Measurements from ENCODE around the gene SBNO2. TPM values are rescaled to one million over a fixed set of nuclear protein-coding genes. Genes with fewer than 3 reads are reported as not detected.

SBNO2 gene
- total RNA-seq, 1 donor from 2014 or later, result 54.0 TPM

GRCh38 chr19:1082165-1082927, 91.7 kb downstream of the SBNO2 start:
- Histone ChIP-seq H3K4me1 (peaks cover 24% of the 10 kb centered on the region), H3K36me3 (peaks cover 0 to 4% of the 10 kb centered on the region in 2 donors), H3K27ac (peak overlapping the region; percentile 20), H3K4me3 (peak overlapping the region in 1 of 2 donors; percentile 20), H3K9me3 (no peaks in the 10 kb centered on the region), H3K27me3 (no peaks in the 10 kb centered on the region)
- TF ChIP-seq CTCF (IDR thresholded peaks at IDR 0.05), result no peak
- no peak for TF ChIP-seq POLR2A (IDR thresholded peaks at IDR 0.05)
- TF ChIP-seq POLR2AphosphoS5 (IDR thresholded peaks at IDR 0.05; ENCODE audit: insufficient read depth in 1 of 2, low read depth in 1 of 2), result no peak
- intact Hi-C loops (cut with DNase I), result no loop called here
- no peak for DNase-seq (ENCODE audit: extremely low spot score in 2 of 2)

GRCh38 chr19:1081301-1082164, 92.5 kb downstream of the SBNO2 start:
- Histone ChIP-seq H3K27me3 (no peaks in the 10 kb centered on the region), H3K4me3 (no peak overlapping the region), H3K9me3 (no peaks in the 10 kb centered on the region), H3K36me3 (peaks cover 0 to 4% of the 10 kb centered on the region in 2 donors), H3K27ac (no peak overlapping the region), H3K4me1 (peaks cover 27% of the 10 kb centered on the region)
- intact Hi-C loops (cut with DNase I), result no loop called here
- DNase-seq (ENCODE audit: extremely low spot score in 2 of 2), result no peak
- TF ChIP-seq CTCF (IDR thresholded peaks at IDR 0.05) (no peak), POLR2AphosphoS5 (IDR thresholded peaks at IDR 0.05; ENCODE audit: insufficient read depth in 1 of 2, low read depth in 1 of 2) (no peak), POLR2A (IDR thresholded peaks at IDR 0.05) (no peak)

DNA sequence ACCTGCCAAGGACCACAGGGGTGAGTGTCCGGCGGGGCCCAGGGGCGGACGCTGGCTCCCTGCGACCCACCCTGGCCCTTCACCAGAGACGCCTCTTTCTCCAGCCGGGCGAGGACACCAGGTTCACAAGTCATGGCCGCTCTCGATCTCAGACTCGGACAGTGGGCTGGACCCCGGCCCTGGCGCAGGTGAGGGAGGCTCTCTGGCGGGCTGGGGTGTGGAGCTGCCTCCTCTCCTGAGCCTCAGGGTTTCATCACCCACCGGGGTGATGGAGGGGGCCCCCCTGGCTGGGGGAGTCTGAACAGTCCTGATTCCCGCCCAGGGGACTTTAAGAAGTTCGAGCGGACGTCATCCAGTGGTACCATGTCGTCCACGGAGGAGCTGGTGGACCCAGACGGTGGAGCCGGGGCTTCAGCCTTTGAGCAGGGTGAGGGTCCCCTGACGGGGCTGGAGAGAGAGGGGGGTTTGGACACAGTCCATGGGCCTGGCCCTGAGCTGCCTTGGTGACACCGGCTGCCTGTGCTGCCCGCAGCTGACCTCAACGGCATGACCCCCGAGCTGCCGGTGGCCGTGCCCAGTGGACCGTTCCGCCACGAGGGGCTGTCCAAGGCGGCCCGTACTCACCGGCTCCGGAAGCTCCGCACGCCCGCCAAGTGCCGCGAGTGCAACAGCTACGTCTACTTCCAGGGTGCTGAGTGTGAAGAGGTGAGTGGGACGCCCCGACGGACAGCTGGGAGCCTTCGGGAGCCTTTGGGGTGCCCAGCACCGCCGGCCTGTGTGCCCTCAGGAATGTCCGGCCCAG, 93.5 kb downstream of the SBNO2 start:
- no peak for DNase-seq (ENCODE audit: extremely low spot score in 2 of 2)
- TF ChIP-seq POLR2AphosphoS5 (IDR thresholded peaks at IDR 0.05; ENCODE audit: insufficient read depth in 1 of 2, low read depth in 1 of 2), result no peak
- TF ChIP-seq POLR2A (IDR thresholded peaks at IDR 0.05), result no peak
- TF ChIP-seq CTCF (IDR thresholded peaks at IDR 0.05), result no peak
- H3K36me3 ChIP-seq, result peaks cover 0 to 4% of the 10 kb centered on the region in 2 donors
- no peak overlapping the region for H3K4me3 ChIP-seq
- H3K4me1 ChIP-seq, result peaks cover 28% of the 10 kb centered on the region
- intact Hi-C loops (cut with DNase I), result no loop called here
- H3K27ac ChIP-seq, result no peak overlapping the region
- H3K9me3 ChIP-seq, result no peaks in the 10 kb centered on the region
- no peaks in the 10 kb centered on the region for H3K27me3 ChIP-seq

- Histone ChIP-seq H3K36me3 (peaks cover 0 to 4% of the 10 kb centered on the region in 2 donors), H3K9me3 (no peaks in the 10 kb centered on the region), H3K4me3 (no peak overlapping the region), H3K27ac (no peak overlapping the region), H3K4me1 (peaks cover 29% of the 10 kb centered on the region), H3K27me3 (no peaks in the 10 kb centered on the region)
- DNase-seq (ENCODE audit: extremely low spot score in 2 of 2), result no peak
- intact Hi-C loops (cut with DNase I), result no loop called here
- TF ChIP-seq POLR2A (IDR thresholded peaks at IDR 0.05) (no peak), POLR2AphosphoS5 (IDR thresholded peaks at IDR 0.05; ENCODE audit: insufficient read depth in 1 of 2, low read depth in 1 of 2) (no peak), CTCF (IDR thresholded peaks at IDR 0.05) (no peak)
Observed at GRCh38 chr19:1079566-1080111, 94.4 kb downstream of the SBNO2 start.

Measured in vagina (tissue), 2 donors.